ENCODE measurements around the gene ITGB1BP1.
A peak's percentile ranks its signal among the peaks of the same experiment; 100 is the strongest.
"Not testable (repeated sequence)": the region's sequence is repeated elsewhere in the genome, so short reads cannot be mapped to it uniquely, and the experiment has no call there.

The ITGB1BP1 gene

GRCh38 chr2:9398881-9399780, 24.2 kb downstream of the ITGB1BP1 start:
- no peak for DNase-seq

GRCh38 chr2:9398251-9398650, 25.1 kb downstream of the ITGB1BP1 start:
- not testable (repeated sequence) for DNase-seq

GRCh38 chr2:9397201-9397600, 26.1 kb downstream of the ITGB1BP1 start:
- no peak for DNase-seq

DNA sequence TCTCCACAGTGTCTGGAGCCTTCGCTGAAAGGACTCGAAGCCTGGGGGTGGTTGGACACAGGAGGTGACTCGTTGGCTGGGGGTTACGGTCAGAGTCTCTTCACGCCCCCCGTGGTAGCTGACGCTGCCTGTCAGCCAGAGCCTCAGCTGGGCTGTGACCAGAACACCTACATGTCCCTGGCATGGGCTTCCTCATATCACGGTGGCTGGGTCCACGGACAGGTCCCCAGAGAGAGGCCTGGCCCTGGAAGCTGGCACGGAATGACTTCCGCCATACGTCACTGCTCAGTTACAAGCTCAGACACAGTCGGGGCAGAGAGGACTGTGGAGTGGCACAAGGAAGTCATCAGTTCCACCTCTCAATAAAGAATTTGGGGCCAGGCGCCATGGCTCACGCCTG, 28.5 kb downstream of the ITGB1BP1 start:
- no peak for DNase-seq

GRCh38 chr2:9392898-9393765, 30.2 kb downstream of the ITGB1BP1 start:
- no peak for DNase-seq

DNA sequence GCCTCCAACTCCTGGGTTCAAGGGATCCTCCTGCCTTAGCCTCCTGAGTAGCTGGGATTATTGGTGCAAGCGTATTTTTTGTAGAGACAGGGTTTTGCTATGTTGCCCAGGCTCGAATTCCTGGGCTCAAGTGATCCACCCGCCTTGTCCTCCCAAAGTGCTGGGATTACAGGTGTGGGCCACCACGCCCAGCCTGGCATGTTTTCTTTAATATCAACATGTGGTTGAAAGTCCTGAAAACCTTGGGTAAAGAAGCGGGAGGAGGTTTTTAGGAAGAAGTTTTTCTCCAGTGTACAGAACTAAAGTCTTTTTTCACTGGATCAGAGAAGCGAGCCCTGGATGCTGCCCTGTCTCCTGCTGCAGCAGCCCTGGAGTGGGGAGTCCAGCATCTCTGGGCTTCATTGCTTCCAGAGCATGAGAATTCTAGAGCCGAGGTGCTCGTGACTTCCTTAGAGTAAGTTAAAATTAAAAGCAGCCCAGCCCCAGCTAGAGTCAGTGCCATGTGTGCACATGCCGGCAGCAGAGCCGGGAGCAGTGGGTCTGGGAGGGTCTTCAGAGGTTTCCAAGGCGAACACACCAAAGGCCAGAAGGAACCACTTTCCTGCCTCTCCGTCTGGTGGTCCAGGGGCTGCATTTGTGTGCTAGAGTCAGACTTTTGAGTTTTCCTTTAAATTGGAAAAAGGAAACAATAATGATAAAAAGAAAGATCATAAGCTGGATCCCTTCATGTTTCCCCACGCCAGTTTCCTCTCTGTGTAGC, 31.2 kb downstream of the ITGB1BP1 start:
- DNase-seq: no peak

- DNase-seq: no peak
Observed at GRCh38 chr2:9390991-9391390, 32.3 kb downstream of the ITGB1BP1 start.

- no peak for DNase-seq
Observed at GRCh38 chr2:9390151-9390850, 33.0 kb downstream of the ITGB1BP1 start.

GRCh38 chr2:9388950-9389911, 34.1 kb downstream of the ITGB1BP1 start:
- DNase-seq: no peak

GRCh38 chr2:9388199-9388681, 35.1 kb downstream of the ITGB1BP1 start:
- DNase-seq: no peak

GRCh38 chr2:9385841-9386240, 37.5 kb downstream of the ITGB1BP1 start:
- peak; percentile 23 for DNase-seq

- no peak for DNase-seq
Observed at GRCh38 chr2:9384521-9384920, 38.8 kb downstream of the ITGB1BP1 start.

GRCh38 chr2:9382604-9383235, 40.6 kb downstream of the ITGB1BP1 start:
- peak; percentile 70 for DNase-seq

DNA sequence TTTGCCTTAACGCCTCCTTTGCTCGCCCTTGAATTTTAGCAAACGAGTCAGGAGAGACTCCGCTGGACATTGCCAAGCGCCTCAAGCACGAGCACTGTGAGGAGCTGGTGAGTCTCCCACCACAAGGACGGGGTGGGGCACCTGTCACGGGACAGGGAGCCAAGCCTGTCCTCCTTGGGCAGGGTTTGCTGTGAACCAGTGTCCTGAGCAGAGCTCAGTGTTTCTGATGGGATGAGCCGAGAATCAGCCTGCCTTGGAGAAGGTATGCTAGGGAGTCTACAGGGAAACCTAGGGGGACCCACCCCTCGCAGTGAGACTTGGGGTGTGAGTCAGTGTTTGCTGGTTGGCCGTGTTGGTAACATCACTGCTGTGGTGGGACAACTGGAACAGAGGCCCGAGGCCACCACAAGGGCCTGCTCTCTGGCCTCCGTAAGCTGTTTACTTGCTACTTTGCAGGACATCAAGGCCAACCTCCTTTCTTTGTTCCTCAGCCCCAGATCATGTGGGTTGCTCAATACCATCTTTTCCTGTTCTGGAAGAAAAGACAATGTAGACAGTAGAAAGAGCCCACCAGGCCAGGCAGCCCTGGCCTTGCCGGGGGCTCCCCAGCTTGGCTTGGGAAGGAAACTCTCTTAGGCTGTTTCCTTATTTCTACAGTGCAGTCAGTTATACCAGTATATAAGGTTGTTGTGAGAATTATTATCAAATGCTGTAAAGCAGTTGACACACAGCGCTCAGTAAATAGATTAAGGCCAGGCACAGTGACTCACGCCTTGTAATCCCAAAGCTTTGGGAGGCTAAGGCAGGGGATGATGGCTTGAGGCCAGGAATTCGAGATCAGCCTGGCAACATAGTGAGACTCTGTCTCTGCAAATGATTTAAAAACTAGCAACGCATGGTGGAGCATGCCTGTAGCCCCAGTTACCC, 42.4 kb downstream of the ITGB1BP1 start:
- DNase-seq: peak; percentile 92

DNA sequence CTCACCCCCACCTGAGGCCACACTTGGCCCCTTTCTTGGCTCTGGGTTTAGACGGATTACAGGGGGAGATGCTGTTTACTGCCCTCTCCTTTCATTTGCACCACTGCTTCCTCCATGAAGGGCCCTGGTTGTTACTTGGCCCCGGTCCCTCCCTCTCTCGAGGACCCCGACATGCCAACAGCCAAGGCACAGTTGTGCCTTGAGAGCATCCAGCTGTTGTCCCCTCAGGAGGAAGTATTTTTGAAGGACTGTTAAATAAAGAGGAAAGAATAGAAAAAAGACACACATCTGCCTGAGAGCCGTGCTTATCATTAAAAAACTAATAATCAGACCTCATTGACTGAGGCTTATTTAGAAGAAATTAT, 44.0 kb downstream of the ITGB1BP1 start:
- no peak for DNase-seq

- peak; percentile 86 for DNase-seq
Observed at GRCh38 chr2:9378433-9379390, 44.6 kb downstream of the ITGB1BP1 start.

GRCh38 chr2:9377461-9378097, 45.7 kb downstream of the ITGB1BP1 start:
- DNase-seq: no peak
